HCT116 (cell line): ENCODE results near the gene ELMOD1. TPM values are rescaled to one million over a fixed set of nuclear protein-coding genes. Genes with fewer than 3 reads are reported as not detected.

Experiments
- ATAC-seq: fragments of 200-7000 bp; cut with Tn5 transposase; 2 replicates; pipeline ENCODE4 v1.9.1; 2020; ENCODE audit warnings: mild to moderate bottlenecking, moderate library complexity
- BruUV-seq: library from RNA; stranded (reverse); fragments of 400-500 nt; replicated peaks from 2 replicates; lab custom pipeline; 2021; lab: Mats Ljungman, UMichigan
- CTCF ChIA-PET: fragments of 300-600 bp; sonication (Branson Sonifier 250); formaldehyde crosslinking; loops from one replicate; lab custom pipeline; 2021; ENCODE audit warnings: antibody characterized with exemption; lab: Charles Lee
- POLR2A ChIA-PET: fragments of 300-600, 350-600 bp; sonication (Branson Sonifier 250); formaldehyde crosslinking; loops from one replicate; lab custom pipeline; 2021; ENCODE audit warnings: antibody characterized with exemption; lab: Charles Lee
- RAD21 ChIA-PET, 2 experiments: fragments of 300-600 bp; sonication (Branson Sonifier 250); formaldehyde crosslinking; loops; one replicate each; lab custom pipeline; 2023; ENCODE audit warnings: low total read pairs in 2 of 2; ENCODE audit not compliant: uncharacterized antibody in 2 of 2, unreplicated experiment in 2 of 2, low non-redundant PET in 1 of 2; lab: Charles Lee
- DNase-seq: peaks from one replicate; pipeline ENCODE4 v3.0.0-alpha.2; 2010; ENCODE audit warnings: low read depth, low spot score
- H2AFZ ChIP-seq: fragments of 200-600 bp; shearing (Covaris generic), sonication (generic); 2 replicates; pipeline ENCODE4 v1.6.1; 2017; ENCODE audit warnings: low read depth, mixed run types, mixed read lengths, antibody characterized with exemption, low read length; ENCODE audit not compliant: poor library complexity, severe bottlenecking
- H3K27ac ChIP-seq: 2 replicates; pipeline ENCODE4 v1.5.1; 2012; ENCODE audit warnings: low read depth, low read length
- H3K27me3 ChIP-seq: fragments of 200-600 bp; sonication (generic); 2 replicates; pipeline ENCODE4 v1.6.1; 2016; ENCODE audit warnings: mixed run types, low read length, mixed read lengths; ENCODE audit not compliant: insufficient read depth
- H3K36me3 ChIP-seq, 2 experiments: fragments of 200-500 bp in 1 of 2; fragments of 200-600 bp in 1 of 2; sonication (Bioruptor generic) in 1 of 2; sonication (generic) in 1 of 2; 2 replicates each; pipeline versions ENCODE4 v1.5.1 to v1.6.1; 2014 to 2016; ENCODE audit warnings: low read length in 2 of 2, inconsistent platforms in 1 of 2, mixed read lengths in 1 of 2, mixed run types in 1 of 2; ENCODE audit not compliant: insufficient read depth in 2 of 2, control insufficient read depth in 1 of 2
- H3K4me1 ChIP-seq, 2 experiments: fragments of 200-600 bp in 1 of 2; sonication (generic) in 1 of 2; 2 replicates each; pipeline versions ENCODE4 v1.5.1 to v1.6.1; 2012 to 2017; ENCODE audit warnings: low read length in 2 of 2, inconsistent platforms in 1 of 2, mild to moderate bottlenecking in 1 of 2, mixed read lengths in 1 of 2, mixed run types in 1 of 2, moderate library complexity in 1 of 2; ENCODE audit not compliant: insufficient read depth in 2 of 2, control insufficient read depth in 1 of 2
- H3K4me2 ChIP-seq: fragments of 200-600 bp; sonication (generic); 2 replicates; pipeline ENCODE4 v1.6.1; 2017; ENCODE audit warnings: mixed run types, low read length, mixed read lengths
- H3K4me3 ChIP-seq, 2 experiments: fragments of 200-600 bp in 1 of 2; sonication (generic) in 1 of 2; replicated peaks in 1 of 2; 2 replicates each; pipeline ENCODE4 v1.5.1; 2011 to 2016; ENCODE audit warnings: low read length in 2 of 2, control low read depth in 1 of 2, low read depth in 1 of 2, mild to moderate bottlenecking in 1 of 2, mixed read lengths in 1 of 2, mixed run types in 1 of 2
- H3K79me2 ChIP-seq: fragments of 200-600 bp; sonication (generic); 2 replicates; pipeline ENCODE4 v1.6.1; 2017; ENCODE audit warnings: mild to moderate bottlenecking, mixed run types, low read length, moderate library complexity, mixed read lengths; ENCODE audit not compliant: insufficient read depth
- H3K9ac ChIP-seq: fragments of 200-600 bp; sonication (generic); 2 replicates; pipeline ENCODE4 v1.6.1; 2016; ENCODE audit warnings: low read length, mixed read lengths
- H3K9me2 ChIP-seq: fragments of 200-600 bp; sonication (generic), shearing (Covaris generic); 2 replicates; pipeline ENCODE4 v1.6.1; 2017; ENCODE audit warnings: mixed run types, mild to moderate bottlenecking, moderate library complexity; ENCODE audit not compliant: insufficient read depth
- H3K9me3 ChIP-seq, 2 experiments: fragments of 200-500 bp in 1 of 2; fragments of 200-600 bp in 1 of 2; sonication (Bioruptor generic) in 1 of 2; sonication (generic) in 1 of 2; 2 replicates each; pipeline ENCODE4 v1.6.1; 2014 to 2017; ENCODE audit warnings: low read length in 2 of 2, mixed read lengths in 2 of 2, inconsistent platforms in 1 of 2, low read depth in 1 of 2, mild to moderate bottlenecking in 1 of 2, mixed run types in 1 of 2, moderate library complexity in 1 of 2; ENCODE audit not compliant: control insufficient read depth in 1 of 2, insufficient read depth in 1 of 2
- H4K20me1 ChIP-seq: fragments of 200-600 bp; sonication (generic), shearing (Covaris generic); 2 replicates; pipeline ENCODE4 v1.6.1; 2017; ENCODE audit warnings: mixed run types, mild to moderate bottlenecking, moderate library complexity; ENCODE audit not compliant: insufficient read depth
- CBX3 ChIP-seq: IDR thresholded peaks from 2 replicates; pipeline ENCODE4 v1.6.1; 2012; ENCODE audit warnings: low read depth
- CEBPB ChIP-seq: IDR thresholded peaks from 2 replicates; pipeline ENCODE4 v1.6.1; 2012; ENCODE audit warnings: low read depth
- ELF1 ChIP-seq: IDR thresholded peaks from 2 replicates; pipeline ENCODE4 v1.6.1; 2012; ENCODE audit warnings: low read depth, borderline replicate concordance
- POLR2A ChIP-seq: IDR thresholded peaks from 2 replicates; pipeline ENCODE4 v1.7.0; 2011; ENCODE audit warnings: borderline replicate concordance; ENCODE audit not compliant: insufficient read depth, insufficient read length; ENCODE audit errors: extremely low read depth
- SIN3A ChIP-seq: IDR thresholded peaks from 2 replicates; pipeline ENCODE4 v1.6.1; 2012; ENCODE audit warnings: low read depth
- SP1 ChIP-seq: IDR thresholded peaks from 2 replicates; pipeline ENCODE4 v1.6.1; 2012; ENCODE audit warnings: low read depth
- SRF ChIP-seq: IDR thresholded peaks from 2 replicates; pipeline ENCODE4 v1.6.1; 2012; ENCODE audit warnings: low read depth
- TCF7L2 ChIP-seq: IDR thresholded peaks from 2 replicates; pipeline ENCODE4 v1.7.0; 2011; ENCODE audit warnings: borderline replicate concordance, inconsistent platforms; ENCODE audit not compliant: insufficient read depth, insufficient read length; ENCODE audit errors: extremely low read depth
- ZBTB33 ChIP-seq: IDR thresholded peaks from 2 replicates; pipeline ENCODE4 v1.6.1; 2011; ENCODE audit warnings: mild to moderate bottlenecking, low read length, moderate library complexity; ENCODE audit not compliant: insufficient replicate concordance; ENCODE audit errors: extremely low read depth
- ZNF274 ChIP-seq: fragments of 200-500 bp; sonication (Bioruptor generic); IDR thresholded peaks from 2 replicates; pipeline ENCODE4 v1.6.1; 2014; ENCODE audit warnings: mild to moderate bottlenecking, low read depth, low read length, inconsistent platforms
- intact Hi-C: fragments of 100-400 bp; cut with micrococcal nuclease; formaldehyde crosslinking; loops from 2 replicates; pipeline ENCODE4 v1.10.0; 2022
- total RNA-seq: library from RNA; stranded (reverse); gene quantifications from one replicate; pipeline ENCODE4 v1.2.1, GENCODE V29; 2021; ENCODE audit not compliant: unreplicated experiment

Gene ELMOD1
- total RNA-seq, 1 experiment from 2014 or later: 2.9 TPM

- Histone ChIP-seq H3K27me3 (no peaks in the 10 kb centered on the region), H3K9ac (no peak overlapping the region), H3K4me1 (no peaks in the 10 kb centered on the region)
- POLR2A ChIA-PET: no interaction called here
- TF ChIP-seq ZBTB33 (no peak), CBX3 (no peak), SP1 (no peak), ELF1 (no peak), ZNF274 (no peak), TCF7L2 (no peak), SRF (no peak), POLR2A (no peak), SIN3A (no peak), CEBPB (no peak)
- TF ChIP-seq, all 23 proteins: peak for 0
- no peaks in the 10 kb centered on the region for H3K9me3 ChIP-seq
- H2AFZ ChIP-seq: no peak overlapping the region
- ATAC-seq: no peak
- H3K4me2 ChIP-seq: no peak overlapping the region
- intact Hi-C loops: no loop called here
- RAD21 ChIA-PET: no interaction called here
- no peaks in the 10 kb centered on the region for H3K36me3 ChIP-seq
- CTCF ChIA-PET: interaction anchor here (1.3 kb wide), 1 partner anchor 58 kb away, joined by 4 read pairs; no protein-coding TSS in a partner anchor
- no peak for DNase-seq
- no TSS peak for BruUV-seq
- H3K9me2 ChIP-seq: no peaks in the 10 kb centered on the region
- H3K79me2 ChIP-seq: no peaks in the 10 kb centered on the region
- no peak overlapping the region for H3K4me3 ChIP-seq
- no peak overlapping the region for H3K27ac ChIP-seq
- H4K20me1 ChIP-seq: no peaks in the 10 kb centered on the region
These were observed 40.1 kb downstream of the ELMOD1 start for GRCh38 chr11:107631043-107631442.
